ENCODE data around the gene ZMYND10. TPM values are rescaled to one million over a fixed set of nuclear protein-coding genes. Genes with fewer than 3 reads are reported as not detected.
"Not testable (repeated sequence)": the region's sequence is repeated elsewhere in the genome, so short reads cannot be mapped to it uniquely, and the experiment has no call there.

Gene ZMYND10
- total and polyA plus RNA-seq, 5 experiments from 2014 or later: 3.6 to 4.0 TPM; not detected in 3

DNA sequence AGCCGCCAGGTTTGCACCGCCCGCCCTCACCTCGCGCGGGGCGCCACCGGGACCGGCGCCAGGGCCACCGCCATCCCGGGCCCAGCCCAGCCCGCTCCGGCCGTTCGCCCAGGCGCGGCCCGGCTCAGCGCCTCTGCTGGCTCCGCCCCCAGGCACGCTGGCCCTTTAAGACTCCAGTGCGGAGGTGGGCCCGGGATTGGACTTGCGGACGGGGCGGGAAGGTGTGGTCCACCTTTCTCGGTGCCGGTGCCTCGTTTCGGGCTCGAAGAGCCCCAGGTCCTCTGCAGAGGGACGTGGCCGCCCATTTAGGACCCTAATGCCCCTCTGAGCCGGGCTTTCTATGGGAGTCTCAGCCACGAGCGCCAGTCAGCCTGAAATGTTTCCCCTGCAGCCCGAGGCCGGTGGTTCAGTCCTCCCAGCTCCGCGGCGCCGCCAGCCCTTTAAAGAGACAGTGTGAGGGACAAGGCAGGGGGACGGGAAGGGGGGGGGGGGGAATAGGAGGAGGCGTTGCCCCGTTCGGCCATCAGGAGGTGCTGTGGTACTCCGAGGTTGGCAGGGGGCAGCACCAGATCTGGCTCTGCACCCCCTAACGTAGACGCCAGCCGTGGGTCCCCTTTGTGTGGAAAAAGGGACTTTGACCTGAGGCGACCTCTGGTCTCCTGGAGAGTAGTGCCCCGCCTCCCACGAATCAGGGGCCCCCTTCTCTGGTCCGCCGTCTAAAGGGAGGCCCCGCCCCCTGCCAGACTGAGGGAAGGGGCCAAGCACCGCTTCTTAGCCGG, 24.0 kb downstream of the ZMYND10 start:
- peak overlapping the region; percentile 73 to 97 (median 93) for H3K27ac Mint-ChIP-seq
- DNase-seq (peak; percentile 70 to 90 (median 78)), ATAC-seq (peak; percentile 74 to 78)
- no peaks in the 10 kb centered on the region for H3K27me3 Mint-ChIP-seq
- H3K36me3 Mint-ChIP-seq: peaks cover 0 to 3% (median 0%) of the 10 kb centered on the region in 3 donors
- H3K4me3 Mint-ChIP-seq: peak overlapping the region; percentile 79 to 92 (median 86)
- POLR2A ChIA-PET: interaction anchor here (0.6 to 5.7 kb wide), 12 partner anchors 10 to 981 kb away, joined by 3 to 53 read pairs (median 4); partner anchors contain the start of genes CYB561D2, HYAL3, IFRD2 and NAA80
- H3K4me1 Mint-ChIP-seq: peaks cover 18 to 56% (median 45%) of the 10 kb centered on the region in 4 donors
- H3K9me3 Mint-ChIP-seq: no peaks in the 10 kb centered on the region

DNA sequence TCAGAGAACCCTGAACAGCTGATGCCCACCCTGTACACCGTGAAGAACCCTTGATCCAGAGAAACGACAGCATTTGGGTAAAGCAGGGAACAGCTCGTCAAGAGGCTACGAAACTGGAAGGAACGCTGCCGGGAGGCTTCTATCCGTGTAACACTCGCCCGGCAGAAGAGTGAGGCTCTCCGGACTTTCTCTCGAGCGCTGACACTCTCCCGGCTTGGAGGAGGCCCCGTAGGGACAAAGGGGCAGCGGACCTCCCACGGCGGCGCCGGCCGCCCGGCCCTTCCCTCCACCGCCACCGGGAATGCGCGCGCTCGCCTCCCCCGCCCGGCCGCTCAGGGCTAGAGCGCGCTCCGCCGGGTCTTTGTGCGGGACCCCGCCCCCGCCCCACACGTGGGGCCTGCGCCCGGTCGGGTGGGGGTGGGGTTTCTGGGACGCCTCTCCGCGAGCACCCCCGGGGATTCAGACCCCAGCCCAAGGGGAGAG, 24.6 kb downstream of the ZMYND10 start:
- Mint-ChIP-seq H3K27ac (peak overlapping the region; percentile 73 to 95 (median 91)), H3K9me3 (no peaks in the 10 kb centered on the region), H3K36me3 (peaks cover 0 to 3% (median 0%) of the 10 kb centered on the region in 3 donors), H3K4me3 (peak overlapping the region; percentile 81 to 97 (median 92)), H3K4me1 (peaks cover 22 to 56% (median 47%) of the 10 kb centered on the region in 4 donors), H3K27me3 (no peaks in the 10 kb centered on the region)
- peak in 5 of 10 donors; percentile 23 to 78 (median 56) for DNase-seq
- peak; percentile 44 to 58 for ATAC-seq
- POLR2A ChIA-PET: interaction anchor here (0.6 to 5.7 kb wide), 9 partner anchors 10 to 30 kb away, joined by 3 to 53 read pairs (median 6); partner anchors contain the start of genes CYB561D2, HYAL3, IFRD2 and NAA80

DNA sequence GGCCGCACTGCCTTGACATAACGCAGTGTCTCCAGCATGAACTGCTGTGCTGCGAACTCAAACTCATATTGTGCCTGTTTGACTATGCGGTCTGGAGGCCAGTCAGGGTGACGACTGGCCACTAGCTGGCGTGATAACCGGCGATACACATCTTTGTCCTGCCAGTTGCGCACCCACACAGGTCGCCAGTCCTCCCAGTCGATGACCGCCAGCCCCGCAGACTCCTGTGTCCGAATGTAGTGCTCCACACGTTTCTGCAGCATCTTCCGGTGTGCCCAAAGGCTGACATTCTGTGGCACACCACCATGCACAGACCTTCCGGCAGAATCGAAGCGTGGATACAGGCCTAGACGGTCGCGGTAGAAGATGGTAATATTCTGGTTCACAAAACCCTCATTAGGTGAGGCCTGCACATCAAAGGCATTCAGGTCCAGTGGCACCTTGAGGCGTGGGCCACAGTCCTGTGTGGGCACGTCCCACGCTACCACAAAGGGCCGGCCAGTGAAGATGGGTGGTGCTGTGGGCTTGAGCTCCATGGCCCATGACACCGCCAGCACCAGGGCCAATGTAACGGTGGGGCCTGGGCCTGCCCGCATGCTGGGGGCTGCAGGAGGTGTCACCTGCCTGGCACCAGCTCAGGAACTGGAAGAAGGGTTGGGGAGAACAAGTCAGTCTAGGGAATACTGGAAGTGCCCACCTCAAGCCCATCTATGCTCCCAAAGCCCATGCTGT, 25.5 kb downstream of the ZMYND10 start:
- no peak for DNase-seq
- no peaks in the 10 kb centered on the region for H3K9me3 Mint-ChIP-seq
- peaks cover 22 to 62% (median 48%) of the 10 kb centered on the region in 4 donors for H3K4me1 Mint-ChIP-seq

DNA sequence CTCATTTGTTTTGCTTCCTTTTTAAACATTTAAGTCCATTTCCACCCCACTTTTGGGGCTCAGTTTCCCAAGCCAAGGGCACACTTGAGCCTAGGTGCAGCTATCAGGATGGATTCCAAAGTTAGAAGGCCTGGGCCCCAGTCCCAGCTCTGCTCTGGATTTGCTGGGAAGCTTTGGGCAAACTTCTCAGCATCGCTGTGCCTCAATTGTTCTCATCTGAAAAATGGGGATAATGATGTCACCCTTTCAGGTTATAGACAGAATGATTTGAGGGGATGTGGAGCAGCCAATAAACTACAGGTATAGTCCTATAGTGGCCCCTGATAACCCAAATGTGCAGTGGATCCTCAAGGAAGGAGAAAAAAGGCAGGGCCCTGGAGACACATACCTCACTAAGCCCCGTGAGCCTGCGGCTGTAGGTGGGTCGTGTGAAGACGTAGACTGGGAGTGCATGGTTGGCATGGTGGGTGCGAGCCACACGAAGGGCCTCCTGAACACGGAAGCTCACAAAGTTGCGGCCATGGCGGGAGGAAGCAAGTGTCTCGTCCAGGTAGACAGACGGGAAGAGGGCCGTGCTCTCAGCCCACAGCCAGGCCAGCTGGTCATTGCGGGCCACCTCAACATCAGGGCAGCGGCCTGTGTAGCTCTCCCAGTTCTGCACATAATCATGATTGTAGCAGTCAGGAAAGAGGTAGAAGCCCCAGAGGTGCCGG, 26.2 kb downstream of the ZMYND10 start:
- peaks cover 19 to 55% (median 44%) of the 10 kb centered on the region in 4 donors for H3K4me1 Mint-ChIP-seq
- DNase-seq: no peak

More for the DNA sequence above, 25.5 kb downstream of the ZMYND10 start:
- no peak for ATAC-seq
- Mint-ChIP-seq H3K36me3 (peaks cover 0 to 3% (median 0%) of the 10 kb centered on the region in 3 donors), H3K27ac (peak overlapping the region in 7 of 10 donors; percentile 52 to 94 (median 91)), H3K27me3 (no peaks in the 10 kb centered on the region), H3K4me3 (peak overlapping the region; percentile 81 to 97 (median 92))
- POLR2A ChIA-PET: interaction anchor here (0.6 to 5.7 kb wide), 7 partner anchors 11 to 28 kb away, joined by 3 to 53 read pairs (median 6); partner anchors contain the start of genes HYAL3, IFRD2, NAA80 and RASSF1

DNA sequence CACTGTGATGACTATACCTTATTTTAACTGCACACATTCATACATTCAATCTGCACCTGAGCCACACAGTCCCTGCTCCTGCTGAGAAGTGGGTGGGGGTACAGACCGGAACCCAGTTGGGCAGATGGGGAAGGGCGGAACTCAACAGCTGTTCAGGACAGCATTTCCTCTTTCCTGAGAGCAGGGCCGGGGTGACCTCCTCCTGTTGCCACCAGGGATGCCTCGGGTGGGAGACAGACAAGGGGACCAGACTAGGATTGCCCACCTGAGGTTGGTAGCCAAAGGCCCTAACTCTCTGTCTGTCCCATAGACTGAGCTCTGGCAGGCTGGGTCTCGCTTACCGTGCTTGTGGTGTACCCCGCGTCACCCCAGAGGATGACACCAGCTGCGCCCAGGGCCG, 26.9 kb downstream of the ZMYND10 start:
- H3K36me3 Mint-ChIP-seq: no peaks in the 10 kb centered on the region
- no peak for DNase-seq
- H3K4me1 Mint-ChIP-seq: peaks cover 19 to 55% (median 45%) of the 10 kb centered on the region in 4 donors
- H3K4me3 Mint-ChIP-seq: peak overlapping the region in 6 of 10 donors; percentile 9 to 95 (median 48)
- H3K9me3 Mint-ChIP-seq: no peaks in the 10 kb centered on the region
- POLR2A ChIA-PET: interaction anchor here (0.8 to 3.4 kb wide), 5 partner anchors 9 to 27 kb away, joined by 3 to 17 read pairs (median 9); partner anchors contain the start of genes HYAL3, IFRD2, NAA80 and TUSC2
- peak overlapping the region in 3 of 10 donors; percentile 49 to 74 (median 68) for H3K27ac Mint-ChIP-seq
- ATAC-seq: no peak
- H3K27me3 Mint-ChIP-seq: no peaks in the 10 kb centered on the region

More for the DNA sequence above, 26.2 kb downstream of the ZMYND10 start:
- Mint-ChIP-seq H3K4me3 (peak overlapping the region; percentile 12 to 96 (median 46)), H3K36me3 (no peaks in the 10 kb centered on the region), H3K27ac (peak overlapping the region in 2 of 10 donors; percentile 67 to 69), H3K9me3 (no peaks in the 10 kb centered on the region), H3K27me3 (no peaks in the 10 kb centered on the region)
- ATAC-seq: no peak
- POLR2A ChIA-PET: interaction anchor here (0.8 to 5.7 kb wide), 5 partner anchors 9 to 28 kb away, joined by 3 to 53 read pairs (median 16); partner anchors contain the start of genes HYAL3, IFRD2, NAA80 and RASSF1

DNA sequence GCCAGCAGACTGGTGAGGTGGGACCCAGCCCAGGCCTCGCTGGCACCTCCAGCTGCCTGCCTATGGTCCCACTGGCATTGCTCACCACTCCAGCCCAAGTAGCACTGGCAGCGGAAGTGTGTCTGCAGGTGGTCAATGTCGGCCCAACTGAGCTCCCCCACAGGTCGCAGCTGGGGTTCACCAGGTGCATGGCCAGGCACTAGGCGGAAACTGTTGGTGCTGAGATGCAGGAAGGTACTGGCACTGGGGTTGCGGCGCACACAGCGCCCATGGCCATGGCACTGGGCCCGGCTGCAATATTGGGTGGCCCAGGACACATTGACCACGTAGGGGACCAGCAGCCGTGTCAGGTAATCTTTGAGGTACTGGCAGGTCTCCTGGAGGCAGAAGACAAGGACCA, 27.4 kb downstream of the ZMYND10 start:
- POLR2A ChIA-PET: interaction anchor here (0.8 to 4.7 kb wide), 6 partner anchors 10 to 26 kb away, joined by 3 to 27 read pairs (median 6); partner anchors contain the start of genes HYAL3, IFRD2, NAA80 and TUSC2
- DNase-seq (no peak), ATAC-seq (no peak)
- Mint-ChIP-seq H3K4me1 (peaks cover 19 to 55% (median 43%) of the 10 kb centered on the region in 4 donors), H3K9me3 (no peaks in the 10 kb centered on the region), H3K27me3 (no peaks in the 10 kb centered on the region), H3K27ac (peak overlapping the region in 1 of 10 donors; percentile 49), H3K4me3 (peak overlapping the region in 4 of 10 donors; percentile 9 to 95 (median 52)), H3K36me3 (no peaks in the 10 kb centered on the region)

DNA sequence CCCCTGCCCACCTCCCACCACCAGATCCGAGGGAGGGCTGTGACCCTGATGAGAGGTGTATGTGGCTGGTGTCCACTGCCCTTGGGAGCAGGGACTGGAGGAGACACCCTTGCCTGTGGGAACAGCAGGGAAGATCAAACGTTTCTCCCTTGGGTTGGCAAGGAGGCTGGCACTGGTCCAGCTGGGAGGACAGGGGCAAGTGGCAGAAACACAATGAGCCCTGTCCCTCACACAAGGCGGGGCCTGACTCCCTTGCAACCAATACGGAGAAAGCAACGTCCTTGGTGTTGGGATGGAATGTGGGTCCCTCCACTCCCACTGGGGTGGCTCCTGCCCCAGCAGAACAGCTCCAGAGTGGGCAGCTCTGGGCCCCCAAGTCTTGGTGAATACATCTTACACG, 28.2 kb downstream of the ZMYND10 start:
- POLR2A ChIA-PET: interaction anchor here (0.6 to 4.7 kb wide), 6 partner anchors 11 to 84 kb away, joined by 3 to 27 read pairs (median 6); partner anchors contain the start of genes HYAL3, IFRD2, NAA80 and TUSC2
- DNase-seq (no peak), ATAC-seq (no peak)
- Mint-ChIP-seq H3K4me3 (peak overlapping the region in 1 of 10 donors; percentile 84), H3K4me1 (peaks cover 19 to 51% (median 40%) of the 10 kb centered on the region in 4 donors), H3K9me3 (no peaks in the 10 kb centered on the region), H3K36me3 (no peaks in the 10 kb centered on the region), H3K27ac (peak overlapping the region in 2 of 10 donors; percentile 91 to 93), H3K27me3 (no peaks in the 10 kb centered on the region)

DNA sequence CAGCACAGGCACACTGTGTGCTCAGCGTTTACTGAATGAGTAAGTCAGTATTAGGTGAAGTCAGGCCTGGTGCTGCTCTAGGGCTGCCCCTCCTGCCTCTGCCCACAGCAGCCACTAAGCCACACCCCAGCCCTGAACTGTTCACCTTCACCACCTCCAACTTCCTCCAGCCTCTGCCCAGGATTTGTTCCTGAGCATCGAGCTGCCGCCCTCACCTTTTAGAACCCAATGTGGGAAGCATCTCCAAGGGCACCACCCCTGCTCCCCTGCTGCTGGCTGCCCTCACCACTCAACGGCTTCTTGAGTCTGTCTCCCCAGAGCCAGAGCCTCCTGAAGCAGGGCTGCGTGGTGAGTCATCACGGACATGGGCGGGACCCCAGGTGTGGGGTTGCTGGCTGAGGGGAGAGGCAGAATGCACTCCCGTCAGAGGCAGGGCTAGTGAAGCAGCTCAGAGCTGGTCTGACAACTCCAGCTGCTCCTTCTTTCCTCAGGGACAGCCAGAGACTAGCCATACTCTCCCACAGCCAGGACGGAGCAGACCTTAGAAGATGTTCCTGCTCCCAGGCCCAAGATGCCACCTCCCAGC, 28.8 kb downstream of the ZMYND10 start:
- H3K4me1 Mint-ChIP-seq: peaks cover 19 to 48% (median 40%) of the 10 kb centered on the region in 4 donors
- H3K4me3 Mint-ChIP-seq: peak overlapping the region; percentile 7 to 84 (median 65)
- no peaks in the 10 kb centered on the region for H3K36me3 Mint-ChIP-seq
- POLR2A ChIA-PET: interaction anchor here (0.6 to 4.7 kb wide), 3 partner anchors 17 to 83 kb away, joined by 3 to 27 read pairs (median 9); partner anchors contain the start of genes HYAL3, IFRD2 and NAA80
- peak overlapping the region; percentile 67 to 94 (median 86) for H3K27ac Mint-ChIP-seq
- ATAC-seq (peak; percentile 67 to 68), DNase-seq (peak in 8 of 10 donors; percentile 24 to 79 (median 41))
- no peaks in the 10 kb centered on the region for H3K9me3 Mint-ChIP-seq
- H3K27me3 Mint-ChIP-seq: no peaks in the 10 kb centered on the region

DNA sequence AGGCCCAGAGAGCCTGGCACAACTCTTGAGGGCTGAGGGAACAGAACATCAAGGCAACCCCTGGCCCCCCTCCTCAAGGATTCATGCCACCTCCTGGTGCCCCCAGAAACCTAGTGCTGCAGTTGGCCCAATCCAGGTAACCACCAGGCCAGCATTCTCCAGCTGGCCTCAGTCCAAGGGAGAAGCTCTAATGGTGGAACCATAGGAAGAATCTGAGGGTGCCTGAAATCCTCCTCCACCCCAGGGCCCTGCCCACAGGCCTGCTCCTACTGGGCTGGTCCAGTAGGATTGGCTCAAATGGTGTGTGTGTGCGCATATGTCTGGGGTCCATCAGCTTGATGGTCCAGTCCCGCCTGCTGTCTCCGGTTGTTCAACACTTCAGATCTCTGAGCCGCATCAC, 30.7 kb downstream of the ZMYND10 start:
- H3K27me3 Mint-ChIP-seq: no peaks in the 10 kb centered on the region
- peak overlapping the region in 2 of 10 donors; percentile 49 to 63 for H3K27ac Mint-ChIP-seq
- no peaks in the 10 kb centered on the region for H3K9me3 Mint-ChIP-seq
- DNase-seq (no peak), ATAC-seq (no peak)
- peaks cover 16 to 36% (median 30%) of the 10 kb centered on the region in 4 donors for H3K4me1 Mint-ChIP-seq
- no peak overlapping the region for H3K4me3 Mint-ChIP-seq
- H3K36me3 Mint-ChIP-seq: no peaks in the 10 kb centered on the region
- POLR2A ChIA-PET: interaction anchor here (1.5 to 4.7 kb wide), 2 partner anchors 15 to 22 kb away, joined by 4 to 27 read pairs; partner anchors contain the start of genes HYAL3 and NAA80

DNA sequence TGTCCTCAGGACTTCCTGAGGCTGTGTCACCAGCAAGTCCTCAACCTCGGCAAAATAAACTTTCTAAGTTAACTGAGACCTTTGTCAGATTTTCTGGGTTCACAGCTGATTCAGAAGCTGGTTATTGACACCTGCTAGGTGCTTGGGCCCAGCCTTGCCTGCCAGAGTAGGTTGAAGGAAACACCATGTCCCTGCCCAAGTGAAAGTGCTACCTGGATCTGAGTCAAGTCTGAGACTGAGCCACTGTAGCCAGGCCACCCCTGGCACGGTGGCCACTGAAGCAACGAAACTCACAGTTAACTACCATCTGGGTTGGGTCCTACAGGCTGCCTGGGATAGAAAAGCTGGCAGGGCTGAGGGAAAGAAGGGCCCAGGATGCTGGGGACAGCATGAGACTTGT, 31.2 kb downstream of the ZMYND10 start:
- Mint-ChIP-seq H3K36me3 (no peaks in the 10 kb centered on the region), H3K27me3 (no peaks in the 10 kb centered on the region), H3K4me3 (no peak overlapping the region), H3K9me3 (no peaks in the 10 kb centered on the region), H3K27ac (peak overlapping the region in 6 of 10 donors; percentile 5 to 65 (median 45)), H3K4me1 (peaks cover 13 to 31% (median 27%) of the 10 kb centered on the region in 4 donors)
- POLR2A ChIA-PET: interaction anchor here (1.5 to 4.7 kb wide), 2 partner anchors 15 to 22 kb away, joined by 4 to 27 read pairs; partner anchors contain the start of genes HYAL3 and NAA80
- ATAC-seq (no peak), DNase-seq (no peak)

DNA sequence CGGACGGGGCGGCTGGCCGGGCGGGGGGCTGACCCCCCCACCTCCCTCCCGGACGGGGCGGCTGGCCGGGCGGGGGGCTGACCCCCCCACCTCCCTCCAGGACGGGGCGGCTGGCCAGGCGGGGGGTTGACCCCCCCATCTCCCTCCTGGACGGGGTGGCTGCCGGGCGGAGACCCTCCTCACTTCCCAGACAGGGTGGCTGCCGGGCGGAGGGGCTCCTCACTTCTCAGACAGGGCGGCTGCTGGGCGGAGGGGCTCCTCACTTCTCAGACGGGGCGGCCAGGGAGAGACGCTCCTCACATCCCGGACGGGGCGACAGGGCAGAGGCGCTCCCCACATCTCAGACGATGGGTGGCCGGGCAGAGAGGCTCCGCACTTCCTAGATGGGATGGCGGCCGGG, 33.5 kb downstream of the ZMYND10 start:
- H3K9me3 Mint-ChIP-seq, DNase-seq, H3K27ac Mint-ChIP-seq, ATAC-seq, H3K27me3 Mint-ChIP-seq, H3K4me3 Mint-ChIP-seq, POLR2A ChIA-PET, H3K36me3 Mint-ChIP-seq: not testable (repeated sequence)
- peaks cover 9 to 19% (median 15%) of the 10 kb centered on the region in 4 donors for H3K4me1 Mint-ChIP-seq
